Liver (tissue), 9 donors: Measurements from ENCODE around the gene ARHGEF10L. TPM values are rescaled to one million over a fixed set of nuclear protein-coding genes. Genes with fewer than 3 reads are reported as not detected.

Experiments used
- DNase-seq: peaks from one replicate; pipeline ENCODE4 v3.0.0-alpha.2; 2017; ENCODE audit warnings: low spot score
- H3K27ac ChIP-seq, 2 donors: one replicate each; pipeline ENCODE4 v1.7.0; 2013; ENCODE audit warnings: inconsistent platforms in 2 of 2, low read length in 2 of 2, control low read depth in 1 of 2, low read depth in 1 of 2, mild to moderate bottlenecking in 1 of 2
- H3K27me3 ChIP-seq, 4 donors: one replicate each; pipeline versions ENCODE4 v1.6.1 to v1.7.0; 2013; ENCODE audit warnings: low read length in 3 of 4, inconsistent platforms in 1 of 4, mild to moderate bottlenecking in 1 of 4, moderate library complexity in 1 of 4; ENCODE audit not compliant: control insufficient read depth in 4 of 4, insufficient read depth in 4 of 4
- H3K36me3 ChIP-seq, 4 donors: one replicate each; pipeline versions ENCODE4 v1.6.1 to v1.7.0; 2013; ENCODE audit warnings: low read length in 3 of 4, mild to moderate bottlenecking in 3 of 4, low read depth in 1 of 4, moderate library complexity in 1 of 4; ENCODE audit not compliant: control insufficient read depth in 4 of 4, insufficient read depth in 3 of 4
- H3K4me1 ChIP-seq, 4 donors: one replicate each; pipeline versions ENCODE4 v1.6.1 to v1.7.0; 2013; ENCODE audit warnings: low read length in 3 of 4, mild to moderate bottlenecking in 3 of 4, moderate library complexity in 1 of 4; ENCODE audit not compliant: control insufficient read depth in 4 of 4, insufficient read depth in 4 of 4
- H3K4me3 ChIP-seq, 3 donors: one replicate each; pipeline versions ENCODE4 v1.6.1 to v1.7.0; 2013; ENCODE audit warnings: low read length in 3 of 3, control low read depth in 1 of 3, low read depth in 1 of 3, mild to moderate bottlenecking in 1 of 3
- H3K9ac ChIP-seq, 2 donors: one replicate each; pipeline ENCODE4 v1.7.0; 2013; ENCODE audit warnings: low read length in 2 of 2, mild to moderate bottlenecking in 2 of 2, moderate library complexity in 2 of 2, control low read depth in 1 of 2, low read depth in 1 of 2
- H3K9me3 ChIP-seq, 4 donors: one replicate each; pipeline versions ENCODE4 v1.6.1 to v1.7.0; 2013; ENCODE audit warnings: low read length in 3 of 4; ENCODE audit not compliant: control insufficient read depth in 4 of 4
- CTCF ChIP-seq: fragments of 150-350 bp; IDR thresholded peaks from 2 replicates; pipeline ENCODE4 v1.5.1; 2017; ENCODE audit warnings: improper control_type of control experiment, low read depth, low read length; ENCODE audit not compliant: missing input control
- EGR1 ChIP-seq, 2 donors: IDR thresholded peaks; 2 replicates each; pipeline ENCODE4 v1.6.1; 2016 to 2018; ENCODE audit warnings: antibody characterized with exemption in 2 of 2, low read depth in 2 of 2
- FOXA1 ChIP-seq: IDR thresholded peaks from 2 replicates; pipeline ENCODE4 v1.6.1; 2016; ENCODE audit warnings: antibody characterized with exemption
- FOXA2 ChIP-seq: IDR thresholded peaks from 2 replicates; pipeline ENCODE4 v1.6.1; 2016; ENCODE audit warnings: antibody characterized with exemption
- GABPA ChIP-seq, 2 donors: IDR thresholded peaks in 1 of 2; conservative IDR thresholded peaks in 1 of 2; 2 replicates each; pipeline ENCODE4 v1.6.1; 2016; ENCODE audit warnings: antibody characterized with exemption in 2 of 2, mild to moderate bottlenecking in 1 of 2, moderate library complexity in 1 of 2
- HNF4A ChIP-seq, 2 donors: conservative IDR thresholded peaks; 2 replicates each; pipeline ENCODE4 v1.6.1; 2016; ENCODE audit warnings: antibody characterized with exemption in 2 of 2, mild to moderate bottlenecking in 2 of 2
- JUND ChIP-seq, 2 donors: IDR thresholded peaks; 2 replicates each; pipeline ENCODE4 v1.6.1; 2016; ENCODE audit warnings: antibody characterized with exemption in 2 of 2
- RAD21 ChIP-seq, 2 donors: IDR thresholded peaks; 2 replicates each; pipeline ENCODE4 v1.6.1; 2016; ENCODE audit warnings: antibody characterized with exemption in 2 of 2, mild to moderate bottlenecking in 2 of 2
- REST ChIP-seq: IDR thresholded peaks from 2 replicates; pipeline ENCODE4 v1.6.1; 2016; ENCODE audit warnings: antibody characterized with exemption, mild to moderate bottlenecking
- RXRA ChIP-seq, 2 donors: IDR thresholded peaks; 2 replicates each; pipeline ENCODE4 v1.6.1; 2017 to 2018; ENCODE audit warnings: antibody characterized with exemption in 2 of 2, mild to moderate bottlenecking in 1 of 2
- SP1 ChIP-seq: IDR thresholded peaks from 2 replicates; pipeline ENCODE4 v1.6.1; 2018; ENCODE audit warnings: antibody characterized with exemption, mild to moderate bottlenecking
- WGBS: extraction: QIAGEN DNeasy Blood & Tissue Kit; methylation state at CpG from one replicate; pipeline ENCODE4 v1.1.7; 2013; 5-methylcytosine and 5-hydroxymethylcytosine counted together
- polyA plus RNA-seq, 2 donors: library from polyadenylated mRNA; stranded (reverse) in 1 of 2; unstranded in 1 of 2; fragments of 200-250 nt in 1 of 2; fragments of >200 nt in 1 of 2; fragmentation: Nextera tagmentation in 1 of 2; extraction: Ambion mirVana in 1 of 2; gene quantifications; one replicate each; pipeline versions ENCODE4 v1.2.1 to v1.2.3, GENCODE V29; 2013 to 2015
- total RNA-seq, 2 donors: library from RNA; depleted of rRNA; stranded (reverse); fragments of >200 nt; gene quantifications; one replicate each; pipeline ENCODE4 v1.2.3, GENCODE V29; 2014
- donor health status: healthy.
- donor health status: healthy.
- donor health status: healthy.
- donor health status: healthy.
- donor health status: healthy.

Gene ARHGEF10L
- total and polyA plus RNA-seq, 4 donors = 26.3 to 169 (median 57.5) TPM

DNA sequence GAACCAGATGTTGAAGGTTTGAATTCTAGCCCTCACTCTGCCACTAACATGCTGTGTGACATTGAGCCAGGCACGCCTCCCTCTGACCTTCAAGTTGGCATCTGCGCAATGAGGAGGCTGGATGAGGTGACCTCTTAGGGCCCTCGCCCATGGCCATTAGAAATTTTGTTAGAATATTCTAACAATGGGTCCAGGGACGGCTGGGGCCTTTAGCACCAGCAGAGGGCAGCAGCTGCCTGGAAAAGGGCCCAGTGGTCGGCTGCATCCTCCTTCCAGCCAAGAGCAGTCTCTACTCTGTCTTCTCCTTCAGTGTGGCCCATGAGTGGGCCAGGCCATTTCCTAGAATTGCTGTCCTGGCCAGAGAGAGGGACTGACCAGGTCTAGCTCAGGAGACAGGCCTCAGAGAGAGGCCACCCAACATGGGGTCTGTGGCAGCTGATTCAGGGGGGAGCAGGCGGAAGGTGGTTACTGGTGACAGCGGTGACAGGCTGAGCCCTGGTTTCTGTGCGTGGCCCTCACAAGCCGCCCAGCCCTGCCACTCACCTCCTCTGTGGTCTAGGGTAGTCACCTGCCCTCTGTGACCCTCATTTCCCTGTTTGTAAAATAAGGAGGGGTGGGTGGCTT is 114.3 kb downstream of the ARHGEF10L start:
- H3K27ac ChIP-seq = no peak overlapping the region
- no peaks in the 10 kb centered on the region for H3K27me3 ChIP-seq
- no peaks in the 10 kb centered on the region for H3K4me1 ChIP-seq
- TF ChIP-seq HNF4A (conservative IDR thresholded peaks at IDR 0.05) (no peak), CTCF (peak; percentile 44), RXRA (IDR thresholded peaks at IDR 0.05) (no peak), SP1 (no peak), FOXA2 (no peak), RAD21 (IDR thresholded peaks at IDR 0.05) (peak; percentile 57 to 71)
- DNase-seq = no peak
- H3K9me3 ChIP-seq = no peaks in the 10 kb centered on the region
- H3K9ac ChIP-seq = no peak overlapping the region
- H3K36me3 ChIP-seq = peaks cover 16 to 92% (median 58%) of the 10 kb centered on the region in 4 donors
- no peak overlapping the region for H3K4me3 ChIP-seq
- WGBS = 67% methylated on average over 9 of the region's 9 CpGs

GRCh38 chr1:17654519-17654918 is 115.0 kb downstream of the ARHGEF10L start:
- TF ChIP-seq REST (no peak), EGR1 (IDR thresholded peaks at IDR 0.05; ENCODE audit: low read depth in 2 of 2) (no peak), FOXA1 (no peak)
- no peaks in the 10 kb centered on the region for H3K9me3 ChIP-seq
- H3K27me3 ChIP-seq = no peaks in the 10 kb centered on the region
- no peak overlapping the region for H3K9ac ChIP-seq
- no peak overlapping the region for H3K27ac ChIP-seq
- H3K4me1 ChIP-seq = no peaks in the 10 kb centered on the region
- WGBS = 67% methylated on average over 2 of the region's 2 CpGs
- no peak for DNase-seq
- H3K36me3 ChIP-seq = peaks cover 16 to 92% (median 58%) of the 10 kb centered on the region in 4 donors
- H3K4me3 ChIP-seq = no peak overlapping the region

- peaks cover 15 to 95% (median 62%) of the 10 kb centered on the region in 4 donors for H3K36me3 ChIP-seq
- H3K27ac ChIP-seq = no peak overlapping the region
- no peak for TF ChIP-seq JUND (IDR thresholded peaks at IDR 0.05)
- TF ChIP-seq SP1 = no peak
- TF ChIP-seq GABPA (IDR thresholded peaks at IDR 0.05 in 1 of 2, conservative IDR thresholded peaks at IDR 0.05 in 1 of 2) = no peak
- no peak for TF ChIP-seq FOXA2
- H3K4me1 ChIP-seq = no peaks in the 10 kb centered on the region
- no peak overlapping the region for H3K9ac ChIP-seq
- DNase-seq = no peak
- no peak overlapping the region for H3K4me3 ChIP-seq
- no peaks in the 10 kb centered on the region for H3K27me3 ChIP-seq
- H3K9me3 ChIP-seq = no peaks in the 10 kb centered on the region
- WGBS = 97% methylated on average over 1 of the region's 1 CpG
These were observed 115.7 kb downstream of the ARHGEF10L start for GRCh38 chr1:17655169-17655568.
